GM12874 (cell line): Measurements from ENCODE around the gene PTGDR2.

Experiments
- CTCF ChIP-seq: IDR thresholded peaks from 2 replicates; pipeline ENCODE4 v1.5.1; 2011; ENCODE audit warnings: low read depth, mild to moderate bottlenecking, control low read depth, low read length, moderate library complexity; ENCODE audit not compliant: insufficient read depth

PTGDR2 gene

GRCh38 chr11:60831501-60832079, 24.2 kb downstream of the PTGDR2 start:
- no peak for TF ChIP-seq CTCF

- TF ChIP-seq CTCF, result peak; percentile 86
Observed at GRCh38 chr11:60831143-60831500, 24.6 kb downstream of the PTGDR2 start.

GRCh38 chr11:60830478-60831142, 25.1 kb downstream of the PTGDR2 start:
- no peak for TF ChIP-seq CTCF

- TF ChIP-seq CTCF, result no peak
Observed at GRCh38 chr11:60825790-60826189, 30.0 kb downstream of the PTGDR2 start.

GRCh38 chr11:60825118-60825517, 30.6 kb downstream of the PTGDR2 start:
- no peak for TF ChIP-seq CTCF

GRCh38 chr11:60821827-60822599, 33.7 kb downstream of the PTGDR2 start:
- no peak for TF ChIP-seq CTCF

- no peak for TF ChIP-seq CTCF
Observed at GRCh38 chr11:60818057-60818456, 37.7 kb downstream of the PTGDR2 start.
